HG03439 (cell line): ENCODE data around the gene SLC2A6.
A peak's percentile ranks its signal among the peaks of the same experiment; 100 is the strongest.

Experiments used
- ATAC-seq: cut with Tn5 transposase; IDR thresholded peaks from one replicate; pipeline ENCODE4 v1.9.1; 2021; ENCODE audit warnings: mild to moderate bottlenecking, moderate library complexity; ENCODE audit not compliant: unreplicated experiment

Gene SLC2A6

GRCh38 chr9:133478851-133479711 lies at the start of gene SLC2A6:
Gene SLC2A6 (minus strand): TSS chr9:133479099. CDS start chr9:133479059, 40 bp downstream.
- peak; percentile 82 for ATAC-seq

- no peak for ATAC-seq
These were observed 49.3 kb upstream of the SLC2A6 start for GRCh38 chr9:133528001-133528875.

GRCh38 chr9:133527444-133527920 lies 48.6 kb upstream of the SLC2A6 start:
- ATAC-seq, result no peak

GRCh38 chr9:133526721-133527321 lies 47.9 kb upstream of the SLC2A6 start:
- ATAC-seq, result no peak

GRCh38 chr9:133525677-133526076 lies 46.8 kb upstream of the SLC2A6 start:
- ATAC-seq, result no peak

GRCh38 chr9:133524679-133525228 lies 45.9 kb upstream of the SLC2A6 start, which contains the start of gene MYMK:
Gene MYMK (minus strand): TSS chr9:133524959. CDS start chr9:133524844, 115 bp downstream.
- no peak for ATAC-seq

- ATAC-seq, result no peak
These were observed 45.2 kb upstream of the SLC2A6 start for GRCh38 chr9:133524146-133524545.

GRCh38 chr9:133523106-133523505 lies 44.2 kb upstream of the SLC2A6 start:
- ATAC-seq, result no peak

- ATAC-seq, result no peak
These were observed 43.4 kb upstream of the SLC2A6 start for GRCh38 chr9:133522073-133522910.

GRCh38 chr9:133521122-133522072 lies 42.5 kb upstream of the SLC2A6 start:
- no peak for ATAC-seq

GRCh38 chr9:133520121-133520835 lies 41.4 kb upstream of the SLC2A6 start:
- ATAC-seq, result no peak

GRCh38 chr9:133519693-133520092 lies 40.8 kb upstream of the SLC2A6 start:
- no peak for ATAC-seq

GRCh38 chr9:133518706-133519449 lies 40.0 kb upstream of the SLC2A6 start:
- no peak for ATAC-seq

- no peak for ATAC-seq
These were observed 39.3 kb upstream of the SLC2A6 start for GRCh38 chr9:133518200-133518599.

GRCh38 chr9:133517711-133518110 lies 38.8 kb upstream of the SLC2A6 start:
- ATAC-seq, result no peak

GRCh38 chr9:133516961-133517350 lies 38.1 kb upstream of the SLC2A6 start:
- ATAC-seq, result no peak

GRCh38 chr9:133516256-133516960 lies 37.5 kb upstream of the SLC2A6 start:
- no peak for ATAC-seq
